ENCODE results near the gene SEC31A. TPM values are rescaled to one million over a fixed set of nuclear protein-coding genes. Genes with fewer than 3 reads are reported as not detected.

SEC31A gene
- total and polyA plus RNA-seq, 2 of the 4 experiments (the other 2 are of a cell fraction) = 278 to 366 TPM

GRCh38 chr4:82799006-82799881 is 91.7 kb downstream of the SEC31A start (continued):
- TF ChIP-seq RFX5 (IDR thresholded peaks at IDR 0.05; ENCODE audit: low read depth, low read length) (no peak), BHLHE40 (IDR thresholded peaks at IDR 0.05; ENCODE audit: low read depth, low read length) (no peak)

All from IMR-90 (cell line).